Activated CD8-positive, alpha-beta memory T cell treated with anti-CD3 and anti-CD28 coated beads, Interleukin-2, amount 50 U/mL, for 48 hours (primary cell): ENCODE data around the gene USP14.

Source experiments
- DNase-seq: peaks from one replicate; pipeline ENCODE4 v3.0.0-alpha.2; 2020

Gene USP14

GRCh38 chr18:160831-161570, 2.6 kb downstream of the USP14 start:
- no peak for DNase-seq

GRCh38 chr18:172361-172760, 14.0 kb downstream of the USP14 start:
- DNase-seq: no peak

GRCh38 chr18:179499-179898, 21.1 kb downstream of the USP14 start:
- DNase-seq: no peak

- DNase-seq: no peak
These were observed 23.4 kb downstream of the USP14 start for GRCh38 chr18:181711-182110.

- DNase-seq: no peak
These were observed 25.4 kb downstream of the USP14 start for GRCh38 chr18:183769-184168.

GRCh38 chr18:189254-189653, 30.9 kb downstream of the USP14 start:
- DNase-seq: no peak

- no peak for DNase-seq
These were observed 33.4 kb downstream of the USP14 start for GRCh38 chr18:191725-192124.

- DNase-seq: no peak
These were observed 34.4 kb downstream of the USP14 start for GRCh38 chr18:192801-193200.

GRCh38 chr18:195651-196050, 37.3 kb downstream of the USP14 start:
- no peak for DNase-seq

GRCh38 chr18:199214-199613, 40.9 kb downstream of the USP14 start:
- DNase-seq: no peak

- DNase-seq: no peak
These were observed 41.4 kb downstream of the USP14 start for GRCh38 chr18:199768-200167.

- DNase-seq: no peak
These were observed 51.7 kb downstream of the USP14 start for GRCh38 chr18:210075-210474.

- no peak for DNase-seq
These were observed 52.4 kb downstream of the USP14 start for GRCh38 chr18:210733-211132.

- no peak for DNase-seq
These were observed 53.2 kb downstream of the USP14 start for GRCh38 chr18:211582-211981.

- DNase-seq: no peak
These were observed 54.4 kb downstream of the USP14 start for GRCh38 chr18:212780-213179.

GRCh38 chr18:213505-213904, 55.1 kb downstream of the USP14 start:
- no peak for DNase-seq

- no peak for DNase-seq
These were observed 55.6 kb downstream of the USP14 start for GRCh38 chr18:213966-214365.

GRCh38 chr18:215448-216010, 57.2 kb downstream of the USP14 start:
- no peak for DNase-seq

- no peak for DNase-seq
These were observed 59.4 kb downstream of the USP14 start for GRCh38 chr18:217532-218336.

GRCh38 chr18:220708-221107, 62.4 kb downstream of the USP14 start:
- no peak for DNase-seq

GRCh38 chr18:225745-226144, 67.4 kb downstream of the USP14 start:
- no peak for DNase-seq

- no peak for DNase-seq
These were observed 69.0 kb downstream of the USP14 start for GRCh38 chr18:227374-227773.

GRCh38 chr18:227902-228301, 69.5 kb downstream of the USP14 start:
- DNase-seq: no peak

- DNase-seq: no peak
These were observed 70.2 kb downstream of the USP14 start for GRCh38 chr18:228586-228985.
